HG02588 (cell line): Measurements from ENCODE around the gene FSD2.

Experiments
- ATAC-seq: cut with Tn5 transposase; IDR thresholded peaks from one replicate; pipeline ENCODE4 v1.9.1; 2021; ENCODE audit warnings: mild to moderate bottlenecking, moderate library complexity; ENCODE audit not compliant: unreplicated experiment

The FSD2 gene, protein sequence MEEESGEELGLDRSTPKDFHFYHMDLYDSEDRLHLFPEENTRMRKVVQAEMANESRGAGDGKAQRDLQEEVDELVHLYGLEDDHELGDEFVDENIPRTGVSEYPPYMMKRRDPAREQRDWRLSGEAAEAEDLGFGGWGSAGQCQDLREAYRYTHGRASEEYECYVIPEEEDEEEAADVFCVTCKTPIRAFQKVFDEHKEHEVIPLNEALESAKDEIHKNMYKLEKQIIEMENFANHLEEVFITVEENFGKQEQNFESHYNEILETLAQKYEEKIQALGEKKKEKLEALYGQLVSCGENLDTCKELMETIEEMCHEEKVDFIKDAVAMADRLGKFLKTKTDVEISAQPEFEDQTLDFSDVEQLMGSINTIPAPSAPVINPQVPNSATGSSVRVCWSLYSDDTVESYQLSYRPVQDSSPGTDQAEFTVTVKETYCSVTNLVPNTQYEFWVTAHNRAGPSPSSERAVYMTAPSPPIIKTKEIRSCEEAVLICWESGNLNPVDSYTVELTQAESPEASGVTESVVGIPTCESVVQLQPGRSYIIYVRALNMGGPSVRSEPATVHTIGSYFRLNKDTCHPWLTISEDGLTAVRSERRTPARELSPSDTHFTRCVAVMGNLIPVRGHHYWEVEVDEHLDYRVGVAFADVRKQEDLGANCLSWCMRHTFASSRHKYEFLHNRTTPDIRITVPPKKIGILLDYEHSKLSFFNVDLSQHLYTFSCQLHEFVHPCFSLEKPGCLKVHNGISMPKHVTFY

DNA sequence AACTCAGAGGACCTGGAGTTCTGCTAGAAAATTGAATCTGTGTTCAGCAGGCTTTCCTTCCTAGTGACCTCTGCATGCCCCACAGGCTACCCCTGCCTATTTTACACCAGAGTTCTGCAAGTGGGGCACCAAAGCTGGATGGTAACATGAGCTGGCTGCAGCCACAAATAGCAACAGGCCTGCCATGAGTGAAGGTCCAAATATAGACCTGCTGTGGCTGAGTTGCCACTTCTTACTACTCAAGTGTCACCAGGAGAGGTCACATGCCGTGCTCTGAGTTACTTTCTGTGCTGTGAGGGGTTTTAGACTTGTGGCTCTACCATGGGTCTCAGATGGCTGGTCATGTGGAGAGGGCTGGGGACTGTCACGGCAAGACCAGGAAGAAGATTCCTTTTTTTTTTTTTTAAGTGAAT lies at the start of gene FSD2:
Gene FSD2, minus strand, starts transcription at position 76 of the 413 bp plus-strand sequence. CDS start 18,679 bp downstream, outside the sequence.
- ATAC-seq, result peak; percentile 39

DNA sequence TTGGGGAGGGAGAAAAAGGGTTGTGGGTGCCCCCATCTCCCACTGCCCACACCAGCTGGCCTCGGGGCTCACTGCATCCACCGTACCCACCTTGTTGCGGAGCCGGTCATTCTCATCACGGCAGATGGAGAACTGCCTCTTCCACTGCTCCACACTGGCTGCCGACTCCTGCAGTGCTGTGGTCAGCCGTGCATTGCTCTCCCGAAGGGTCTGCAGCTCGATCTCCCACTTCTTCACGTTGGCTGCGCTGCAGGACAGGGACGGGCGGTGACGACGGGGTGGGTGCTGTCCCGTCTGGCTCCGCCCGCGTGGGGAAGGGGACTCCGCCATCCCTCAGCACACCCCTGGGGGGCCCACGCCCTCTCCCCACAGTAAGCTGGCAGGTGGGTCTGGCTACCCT lies 48.7 kb upstream of the FSD2 start:
- no peak for ATAC-seq

DNA sequence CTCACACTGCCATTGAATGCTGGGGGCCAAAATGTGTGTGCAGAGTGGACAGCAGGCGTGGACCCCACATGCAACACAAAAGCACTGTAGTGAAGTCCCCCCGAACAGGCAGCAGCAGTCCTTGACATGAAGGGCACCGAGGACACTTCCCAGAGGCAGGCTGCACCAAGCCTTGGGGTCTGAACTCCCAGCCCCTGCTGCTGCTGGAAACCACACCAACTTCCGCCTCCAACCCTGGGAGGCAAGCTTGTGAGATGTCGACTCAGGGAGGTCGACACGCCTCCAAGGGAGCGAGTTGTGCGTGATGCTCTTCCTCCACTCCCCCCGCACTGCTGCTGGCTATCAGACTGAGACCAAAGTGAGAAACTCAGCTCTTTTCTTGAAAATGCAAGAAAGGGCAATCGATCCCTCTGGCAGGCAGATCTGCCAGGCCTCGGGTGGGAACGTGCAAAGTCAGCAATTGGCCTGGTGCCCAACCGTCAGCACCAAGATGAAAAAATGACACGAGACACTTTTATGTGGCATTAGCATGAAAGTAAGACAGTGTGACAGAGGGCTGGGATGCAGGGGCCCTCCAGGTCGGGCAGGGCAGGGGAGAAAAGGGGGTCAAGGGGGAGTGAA lies 47.2 kb upstream of the FSD2 start:
- no peak for ATAC-seq

DNA sequence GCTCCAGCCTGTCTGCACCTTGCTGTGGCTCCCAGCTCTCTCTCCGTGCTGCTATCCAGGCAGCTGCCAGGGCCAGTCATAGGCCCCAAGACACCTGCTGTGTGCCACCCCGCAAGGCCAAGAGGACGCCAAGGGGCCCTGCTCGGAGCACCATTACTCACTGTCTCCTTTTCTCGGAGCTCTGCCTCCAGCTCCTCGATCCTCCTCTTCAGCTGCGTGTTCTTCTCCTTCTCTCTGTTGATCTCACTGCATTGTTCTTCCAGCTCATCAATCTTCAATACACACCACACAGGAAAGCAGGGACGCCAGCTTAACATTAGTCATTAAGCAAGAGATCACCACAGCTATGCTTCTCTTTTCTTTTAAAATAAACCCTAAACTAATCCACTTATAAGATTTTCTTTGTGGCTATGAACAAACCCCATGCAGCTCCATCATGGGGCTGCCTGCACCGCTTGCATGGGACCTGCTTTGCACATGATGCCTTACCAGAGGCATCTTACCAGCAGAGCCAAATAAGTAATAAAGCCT lies 46.2 kb upstream of the FSD2 start:
- no peak for ATAC-seq

DNA sequence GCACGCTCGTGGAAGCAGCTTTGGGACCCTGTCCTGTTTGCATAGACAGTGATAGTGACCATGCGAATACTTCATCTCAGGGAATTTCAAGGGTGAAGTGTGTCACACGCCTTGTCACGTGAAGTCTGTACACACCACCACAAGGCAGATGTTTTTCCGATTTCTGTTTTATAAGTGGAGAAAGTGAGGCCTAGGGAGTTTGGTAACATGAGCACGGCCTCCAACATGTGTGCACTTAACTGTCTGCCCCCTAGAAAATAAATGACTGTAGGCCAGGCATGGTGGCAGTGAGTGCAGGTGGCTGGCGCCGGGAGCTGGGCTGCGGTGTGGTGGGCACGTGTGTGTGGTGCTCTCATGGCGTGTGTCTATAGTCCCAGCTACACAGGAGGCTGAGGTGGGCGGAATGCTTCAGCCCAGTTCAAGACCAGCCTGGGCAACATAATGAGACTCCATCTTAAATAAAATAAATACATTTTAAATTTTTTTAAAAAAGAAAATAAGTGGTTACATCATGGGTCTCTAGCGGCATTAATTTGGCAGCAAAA lies 45.5 kb upstream of the FSD2 start:
- ATAC-seq, result no peak

DNA sequence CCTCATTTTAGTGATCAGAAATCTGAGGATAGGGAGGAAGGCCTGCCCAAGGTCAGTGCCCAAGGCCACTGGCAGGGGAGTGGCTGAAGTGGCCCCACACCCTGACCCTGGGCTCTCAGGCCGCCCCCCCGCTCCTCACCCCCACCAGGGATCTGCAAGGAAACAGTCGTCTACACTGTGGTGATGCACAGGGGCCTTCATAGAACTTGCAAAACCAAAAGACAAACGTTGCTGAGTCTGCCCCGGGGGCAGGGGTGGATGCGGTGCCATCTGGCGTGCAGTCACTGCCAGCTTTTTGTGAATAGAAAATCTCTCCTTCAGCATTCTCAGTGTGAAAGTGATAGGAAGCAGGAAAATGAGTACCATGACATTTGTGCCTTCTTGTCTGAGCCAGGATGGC lies 44.9 kb upstream of the FSD2 start:
- no peak for ATAC-seq

DNA sequence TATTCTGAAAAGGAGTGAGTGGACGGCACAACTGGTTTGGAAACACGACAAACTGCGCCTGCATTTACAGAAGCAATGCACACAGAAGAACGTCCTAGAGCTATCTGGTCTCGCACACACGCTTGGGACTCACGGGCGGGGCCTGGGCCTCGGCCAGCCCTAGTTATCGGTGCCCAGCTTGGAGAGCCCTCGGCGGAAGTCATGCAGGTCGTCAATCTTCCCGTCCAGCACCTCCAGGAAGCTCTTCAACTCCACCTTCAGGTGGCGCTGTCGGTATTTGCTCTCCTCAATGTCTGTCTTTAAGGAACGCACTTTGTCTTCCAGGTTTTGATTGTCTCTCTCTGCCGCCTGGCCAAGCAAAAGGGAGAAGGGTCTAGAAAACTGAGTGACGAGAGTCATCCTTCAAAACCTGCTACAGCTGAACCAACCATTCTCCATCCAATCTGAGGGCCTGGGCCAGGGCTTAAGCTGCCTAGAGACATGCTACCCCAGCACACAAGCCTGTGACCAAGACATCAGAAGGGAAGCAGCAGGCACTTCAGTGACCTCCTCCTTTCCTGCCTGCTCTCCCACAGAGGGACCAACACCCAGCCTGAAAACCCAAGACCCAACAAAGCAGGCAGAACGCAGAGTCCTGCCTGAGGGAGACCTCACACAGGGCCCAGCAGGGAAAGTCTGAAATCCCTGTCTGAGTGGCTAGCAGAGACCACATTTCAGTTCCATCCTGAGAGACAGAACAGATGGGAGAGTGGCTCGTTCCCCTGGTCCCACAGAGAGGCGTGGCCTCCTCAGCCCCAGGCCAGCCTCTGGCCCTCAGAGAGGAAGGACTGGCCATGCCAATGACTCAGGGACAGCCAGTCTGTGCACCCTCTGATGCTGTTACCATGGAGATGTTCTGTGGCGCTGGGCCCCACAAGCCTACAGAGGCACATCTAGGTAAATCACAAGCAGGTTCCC lies 44.0 kb upstream of the FSD2 start:
- no peak for ATAC-seq

DNA sequence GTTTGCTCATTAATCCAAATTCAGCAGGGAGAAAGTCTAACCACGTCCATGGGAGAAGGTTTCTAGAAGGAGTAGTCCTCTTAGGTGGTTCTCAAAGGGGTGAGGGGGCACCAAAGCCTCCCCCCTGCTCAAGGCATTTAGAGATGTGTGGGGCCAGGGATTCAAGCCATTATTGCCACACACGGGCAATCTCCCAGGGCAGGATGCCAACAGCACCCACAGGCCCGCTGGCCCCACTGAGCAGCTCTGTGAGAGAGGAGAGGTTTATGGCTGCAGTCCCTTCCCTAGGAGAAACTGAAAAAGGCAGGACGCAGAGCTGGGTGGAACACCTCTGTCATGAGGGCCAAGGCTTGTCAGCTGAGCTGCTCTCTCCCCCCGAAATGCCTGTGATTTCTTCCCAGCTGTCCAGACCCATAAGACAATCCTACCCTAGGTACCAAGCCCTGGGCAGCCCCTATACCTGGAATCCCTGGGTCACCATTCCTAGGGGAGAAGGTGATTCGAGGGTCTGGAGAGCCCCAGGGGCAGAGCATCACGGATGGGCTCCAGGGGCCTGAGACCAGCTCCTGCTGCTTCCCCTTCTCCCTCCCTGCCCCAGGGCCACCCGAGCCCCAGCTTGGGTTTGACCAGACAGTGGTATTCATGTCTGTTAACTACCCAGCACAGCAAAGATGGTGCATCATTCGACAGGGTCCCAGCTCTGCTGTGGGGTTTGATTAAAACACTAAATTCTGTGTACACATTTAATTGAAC lies 42.5 kb upstream of the FSD2 start:
- ATAC-seq, result no peak

DNA sequence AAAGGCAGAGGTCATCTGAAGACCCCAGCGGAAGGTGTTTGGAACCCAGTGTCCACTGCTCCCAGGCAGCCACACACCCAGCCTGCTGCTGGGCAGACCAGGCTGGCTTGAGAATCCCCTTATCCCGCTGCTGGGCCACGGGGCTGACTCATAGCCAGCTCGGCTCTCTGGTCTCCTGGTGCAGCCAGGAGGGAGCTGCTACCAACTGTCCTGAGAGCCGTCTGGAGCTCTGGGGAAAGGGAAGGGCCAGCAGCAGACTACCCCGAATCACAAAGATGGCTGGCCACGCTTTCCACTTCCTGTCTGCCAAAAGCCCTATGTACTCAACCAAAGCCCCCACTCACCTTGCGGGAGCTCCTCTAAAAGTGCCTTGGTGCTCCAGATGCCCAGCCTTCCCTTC lies 41.8 kb upstream of the FSD2 start:
- no peak for ATAC-seq

DNA sequence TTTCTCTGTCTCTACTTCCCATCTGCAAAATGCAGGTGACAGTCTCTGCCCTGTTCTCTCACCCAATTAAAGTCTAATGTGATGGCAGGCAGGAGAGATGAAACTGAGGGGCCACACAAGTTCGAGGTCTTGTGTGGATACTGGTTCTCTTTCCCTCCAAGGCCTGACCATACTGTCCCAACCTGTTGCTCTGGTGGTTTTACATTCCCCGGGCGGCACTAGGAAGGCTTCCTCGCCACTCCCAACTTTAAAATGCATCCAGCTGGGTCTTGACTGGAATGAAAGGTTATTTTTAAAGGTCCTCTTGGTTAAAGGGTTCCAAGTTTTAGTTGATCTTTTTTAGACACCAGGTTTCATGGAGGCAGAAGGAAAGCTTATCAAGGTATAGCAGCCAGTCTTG lies 40.8 kb upstream of the FSD2 start:
- ATAC-seq, result no peak

DNA sequence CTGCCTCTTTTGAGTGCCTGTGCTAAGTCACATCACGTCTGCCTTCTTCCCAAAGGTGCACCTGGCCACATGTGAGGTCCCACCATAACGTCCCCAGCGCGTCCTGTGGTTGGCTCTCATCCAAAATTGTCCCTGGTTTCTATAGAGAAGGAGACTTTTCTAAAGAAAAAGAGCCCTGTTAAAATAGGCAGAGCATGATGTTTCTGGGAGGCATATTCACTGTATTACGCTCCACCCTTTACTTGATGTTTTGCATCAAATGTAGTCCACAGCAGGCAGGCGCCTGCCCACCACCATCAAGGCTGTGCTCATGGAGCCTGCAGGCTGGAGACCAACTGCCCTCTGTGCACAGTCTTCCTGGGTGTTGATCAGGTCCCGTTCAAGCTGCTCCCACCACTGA lies 39.8 kb upstream of the FSD2 start:
- ATAC-seq, result no peak

DNA sequence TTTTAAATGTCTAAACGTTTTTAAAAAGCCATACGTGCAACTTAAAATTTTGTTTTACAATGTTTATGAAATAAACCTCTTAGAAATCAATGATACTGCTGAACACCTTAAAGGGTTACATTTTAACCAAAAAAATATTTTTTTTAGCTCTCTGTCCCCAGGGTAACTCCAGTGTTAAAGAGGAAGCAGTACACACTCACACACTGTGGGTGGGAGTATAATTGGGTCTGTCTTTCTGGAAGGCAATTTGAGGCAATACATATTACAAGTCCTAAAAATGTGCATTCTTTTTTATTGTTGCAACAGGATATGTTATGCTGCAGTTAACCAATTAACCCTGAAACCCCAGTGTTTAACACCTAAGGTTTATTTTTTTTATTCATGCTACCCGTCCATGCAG lies 37.7 kb upstream of the FSD2 start:
- no peak for ATAC-seq

DNA sequence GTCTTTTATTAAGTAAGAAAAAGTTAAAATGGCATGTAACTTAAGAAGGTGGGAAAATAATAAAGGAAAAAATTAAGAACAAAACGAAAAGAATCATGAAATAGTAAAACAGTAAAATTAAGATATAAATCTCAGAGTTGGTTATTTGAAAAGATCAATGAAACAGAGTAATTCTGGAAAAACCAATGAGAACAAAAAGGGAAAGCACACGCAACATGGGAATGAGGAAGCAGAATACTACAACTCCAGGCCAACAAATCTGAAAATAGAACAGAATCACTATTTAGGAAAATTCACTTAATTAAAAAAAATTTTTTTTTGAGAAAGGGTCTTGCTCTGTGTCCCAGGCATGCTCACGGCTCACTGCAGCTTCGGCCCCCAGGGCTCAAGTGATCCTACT lies 34.3 kb upstream of the FSD2 start:
- no peak for ATAC-seq

DNA sequence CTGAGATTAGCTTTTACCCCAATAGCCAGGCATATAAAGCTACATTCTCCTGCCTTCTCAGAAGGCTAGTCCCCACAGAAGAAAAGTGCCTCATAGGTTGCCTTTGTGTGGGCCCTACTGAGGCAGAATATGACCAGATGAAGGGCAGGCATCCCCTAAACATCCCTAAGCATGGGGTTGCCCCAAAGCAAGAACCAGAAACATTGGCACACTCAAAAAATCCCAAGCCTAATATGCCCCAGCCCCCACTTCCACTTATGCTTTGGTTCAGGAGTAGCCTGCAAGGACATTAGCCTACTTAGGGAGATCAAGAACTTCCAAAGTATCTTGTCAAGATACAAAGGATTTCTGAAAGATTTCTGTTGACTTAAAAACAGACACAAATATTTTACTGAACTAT lies 33.3 kb upstream of the FSD2 start:
- no peak for ATAC-seq

DNA sequence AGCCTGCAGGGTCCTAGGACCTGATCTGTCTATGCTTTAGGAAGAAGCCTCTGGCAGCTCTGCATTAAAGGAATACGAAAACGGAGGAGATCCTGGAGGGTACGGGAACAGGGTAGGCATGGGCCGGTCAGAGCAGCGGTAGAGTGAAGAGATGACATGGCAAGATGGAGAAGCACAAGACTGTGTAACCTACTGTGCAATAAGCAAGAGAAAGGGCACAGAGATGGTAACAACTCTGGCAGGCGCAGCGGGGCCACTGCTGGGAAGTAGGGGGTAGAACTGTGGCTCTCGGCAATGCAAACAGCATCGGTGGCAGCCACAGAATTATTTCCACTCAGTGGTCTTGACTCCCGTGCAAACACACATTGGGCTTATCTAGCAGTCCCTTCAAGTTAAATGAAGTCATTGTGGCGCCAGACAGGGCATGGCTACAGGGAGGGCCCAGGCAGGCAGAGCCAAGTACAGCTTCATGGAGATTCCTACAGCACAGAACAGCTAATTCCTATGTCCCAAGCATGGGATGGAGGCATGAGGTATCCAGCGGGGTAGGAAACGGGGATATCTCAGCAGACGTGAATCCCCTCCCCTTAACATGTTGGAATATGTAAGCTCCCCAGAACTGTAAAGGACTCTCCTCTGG lies 32.3 kb upstream of the FSD2 start:
- no peak for ATAC-seq

DNA sequence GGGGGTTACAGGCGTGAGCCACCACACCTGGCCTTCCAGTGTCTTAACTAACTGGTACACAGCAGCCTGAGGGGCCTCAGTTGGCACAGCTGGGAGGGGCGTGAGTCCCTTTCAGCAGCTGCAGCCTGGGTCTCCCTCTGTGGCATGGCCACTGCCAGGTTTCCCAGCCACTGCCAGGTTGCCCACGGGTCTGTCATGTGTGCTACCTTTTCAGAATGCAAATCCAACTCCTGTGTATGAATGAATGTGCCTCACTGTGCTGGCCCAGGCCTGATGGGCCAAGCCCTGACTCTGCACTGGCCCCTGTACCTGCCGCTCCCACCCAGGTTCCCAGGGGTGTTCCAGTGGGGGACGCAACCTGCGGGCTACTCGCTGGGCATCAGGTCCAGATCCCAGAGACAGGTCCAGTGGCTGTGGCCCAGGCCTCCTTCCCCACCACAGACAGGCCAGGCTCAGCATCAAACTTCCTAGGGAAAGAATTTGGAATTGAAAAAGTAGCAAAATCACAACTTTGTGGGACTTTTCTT lies 29.6 kb upstream of the FSD2 start:
- no peak for ATAC-seq

DNA sequence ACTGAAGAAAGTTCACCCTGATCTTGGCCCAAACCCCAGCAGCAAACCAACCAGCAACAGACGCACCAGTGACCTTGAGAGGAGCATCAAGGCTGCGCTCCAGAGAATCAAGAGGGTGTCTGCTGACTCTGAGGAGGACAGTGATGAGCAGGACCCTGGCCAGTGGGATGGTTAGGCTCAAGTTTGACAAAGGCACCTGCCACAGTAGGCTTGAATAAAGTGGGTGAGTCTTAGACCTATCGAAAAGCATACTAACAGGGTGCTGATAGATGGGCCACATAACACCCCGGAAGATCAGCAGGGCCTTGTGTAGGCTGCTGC lies 27.5 kb upstream of the FSD2 start:
- no peak for ATAC-seq

DNA sequence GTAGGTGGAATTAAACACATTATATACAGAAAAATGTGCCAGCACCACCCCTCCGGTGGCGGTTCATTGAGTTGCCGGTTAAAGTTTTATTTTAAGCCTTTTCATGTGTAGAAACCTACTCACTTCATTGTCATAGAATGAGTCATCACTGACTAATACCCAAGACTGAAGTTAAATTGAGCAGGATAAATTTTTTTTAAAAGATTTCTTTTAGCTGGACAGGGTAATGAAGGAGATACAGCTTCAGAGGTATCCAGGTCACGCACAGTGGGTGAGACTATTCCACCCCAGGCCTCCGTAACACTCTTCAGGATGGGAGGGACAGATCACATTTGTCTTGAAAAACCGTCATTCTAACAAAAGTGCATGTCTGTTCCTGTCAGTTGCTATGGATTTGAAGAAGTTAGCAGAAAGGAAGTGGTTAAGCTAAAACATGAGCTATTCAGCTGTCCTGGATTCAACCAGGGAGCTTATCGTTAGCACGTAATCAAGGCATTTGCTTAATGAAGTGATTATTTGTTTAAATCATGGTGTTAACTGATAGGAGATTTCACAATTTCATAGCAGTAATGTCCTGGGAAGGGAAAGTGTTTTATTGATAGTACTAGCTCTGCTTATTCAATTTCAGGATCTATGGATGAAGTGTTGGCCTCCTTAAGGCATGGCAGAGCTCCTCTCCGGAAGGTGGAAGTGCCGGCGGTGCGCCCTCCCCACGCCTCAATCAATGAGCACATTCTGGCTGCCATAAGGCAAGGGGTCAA lies 26.9 kb upstream of the FSD2 start:
- ATAC-seq, result peak; percentile 86
